ENCODE measurements around the gene KLF1. TPM values are rescaled to one million over a fixed set of nuclear protein-coding genes. Genes with fewer than 3 reads are reported as not detected.

KLF1 gene
- 0.10 TPM in 1 of 5 replicates, not detected in the others for total RNA-seq (2022; extraction: Qiagen RNA extraction)

GRCh38 chr19:12886969-12887747 lies at the start of gene KLF1:
KLF1 (minus strand) TSS chr19:12887201; CDS start chr19:12887140, 61 bp downstream.

GRCh38 chr19:12933287-12934072 lies 46.5 kb upstream of the KLF1 start, which contains the start of gene FARSA:
FARSA (minus strand) TSS chr19:12933711; CDS start chr19:12933696, 15 bp downstream.

GRCh38 chr19:12890787-12891552 lies 4.0 kb upstream of the KLF1 start, which contains the start of gene GCDH:
GCDH (plus strand) TSS chr19:12891160; CDS start chr19:12891305, 145 bp downstream.

DNA sequence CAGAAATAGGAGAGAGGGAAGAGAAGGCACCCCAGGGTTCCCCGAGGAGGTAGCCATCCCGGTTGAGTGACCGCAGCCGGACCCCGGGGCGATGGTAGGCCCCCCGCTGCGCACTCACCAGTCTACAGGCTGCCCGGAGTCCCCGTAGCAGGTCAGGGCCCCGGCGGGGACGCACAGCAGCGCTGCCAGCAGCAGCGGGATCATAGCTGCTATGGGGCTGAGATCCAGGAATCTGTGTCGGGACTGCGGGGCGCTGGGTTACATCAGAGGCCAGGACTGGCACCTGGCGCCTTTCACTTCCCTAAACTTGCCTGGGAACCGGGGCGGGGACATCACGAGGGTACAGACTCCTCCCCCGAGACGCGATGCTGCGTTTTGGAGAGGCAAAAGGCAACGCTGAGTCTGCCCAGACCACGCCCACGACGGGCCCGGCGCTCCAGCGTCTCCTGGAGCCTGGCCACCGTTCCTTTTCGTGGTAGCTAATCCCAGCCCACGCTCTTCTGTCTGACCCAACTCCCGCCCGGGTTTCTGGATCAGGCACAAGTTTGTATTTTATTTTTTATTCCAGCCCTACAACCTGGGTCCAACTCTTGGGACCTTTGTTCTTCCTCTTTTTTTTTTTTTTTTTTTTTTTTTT lies 5.7 kb downstream of the KLF1 start, which contains the start of gene DNASE2:
TSS of gene DNASE2 (minus strand) at position 278 of the 637 bp plus-strand sequence. CDS start at position 204, 74 bp downstream.

DNA sequence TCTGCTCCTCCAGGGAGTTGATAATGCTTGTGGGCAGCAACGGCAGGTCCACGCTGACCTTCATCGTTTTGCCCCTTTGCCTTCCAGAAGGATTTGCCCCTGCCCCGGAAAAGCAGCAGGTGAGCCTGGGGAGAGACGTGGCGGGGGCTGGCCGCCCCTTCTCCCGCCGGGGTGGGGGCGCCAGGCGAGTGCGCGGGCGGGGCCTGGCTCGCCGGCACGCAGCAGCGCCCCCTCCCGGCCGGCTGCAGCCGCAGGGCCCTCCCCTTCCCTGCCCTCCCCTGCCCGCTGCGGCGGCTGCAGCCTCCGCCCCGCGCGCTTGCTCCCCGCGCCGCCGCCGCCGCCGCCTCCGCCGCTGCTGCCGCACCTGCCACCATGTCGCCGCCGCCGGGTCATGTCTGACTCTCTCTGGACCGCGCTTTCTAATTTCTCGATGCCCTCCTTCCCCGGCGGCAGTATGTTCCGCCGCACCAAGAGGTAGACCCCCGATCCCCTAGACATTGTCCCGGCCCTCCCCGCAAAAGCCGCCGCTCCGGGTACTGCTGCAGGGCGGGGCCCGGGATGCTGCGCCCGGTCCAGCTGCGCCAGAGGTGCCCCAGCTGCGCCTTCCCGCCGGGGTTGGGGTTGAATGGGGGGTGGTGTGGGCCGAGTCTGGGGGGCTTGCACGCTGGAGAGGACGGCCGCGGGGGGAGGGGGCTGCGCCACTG lies 48.7 kb downstream of the KLF1 start, which contains the start of gene MAST1:
TSS of gene MAST1 (plus strand) at position 334 of the 704 bp plus-strand sequence. CDS start at position 392, 58 bp downstream.

GRCh38 chr19:12834566-12834943 lies 52.4 kb downstream of the KLF1 start, which contains the start of gene RTBDN:
RTBDN (minus strand) TSS chr19:12834579; CDS start chr19:12829979, 4,600 bp downstream.

Other genes starting within 250 kb of the KLF1 start
- 15.8 to 20.2 TPM (median 19.2 TPM) in 5 replicates for gene MAN2B1, start 220.5 kb downstream of the KLF1 start, total RNA-seq (2022; extraction: Qiagen RNA extraction)
- gene WDR83, start 220.4 kb downstream of the KLF1 start, total RNA-seq (2022; extraction: Qiagen RNA extraction) = 8.6 to 11.4 TPM (median 9.1 TPM) in 5 replicates
- gene DHPS, start 205.3 kb downstream of the KLF1 start, total RNA-seq (2022; extraction: Qiagen RNA extraction) = 34.7 to 50.4 TPM (median 49.3 TPM) in 5 replicates
- not detected in 5 replicates for gene GNG14, start 199.2 kb downstream of the KLF1 start, total RNA-seq (2022; extraction: Qiagen RNA extraction)
- 9.1 to 14.4 TPM (median 12.9 TPM) in 5 replicates for gene FBXW9, start 190.6 kb downstream of the KLF1 start, total RNA-seq (2022; extraction: Qiagen RNA extraction)
- 24.4 to 36.5 TPM (median 34.0 TPM) in 5 replicates for gene TNPO2, start 163.3 kb downstream of the KLF1 start, total RNA-seq (2022; extraction: Qiagen RNA extraction)
- gene TRIR, start 152.5 kb downstream of the KLF1 start, total RNA-seq (2022; extraction: Qiagen RNA extraction) = 151 to 217 TPM (median 202 TPM) in 5 replicates
- gene GET3, start 149.7 kb downstream of the KLF1 start, total RNA-seq (2022; extraction: Qiagen RNA extraction) = 78.1 to 102 TPM (median 96.8 TPM) in 5 replicates
- 1.5 to 2.3 TPM (median 1.8 TPM) in 5 replicates for gene BEST2, start 135.4 kb downstream of the KLF1 start, total RNA-seq (2022; extraction: Qiagen RNA extraction)
- gene HOOK2, start 111.6 kb downstream of the KLF1 start, total RNA-seq (2022; extraction: Qiagen RNA extraction) = 9.6 to 11.8 TPM (median 10.1 TPM) in 5 replicates
- gene JUNB, start 95.7 kb downstream of the KLF1 start, total RNA-seq (2022; extraction: Qiagen RNA extraction) = 115 to 209 TPM (median 173 TPM) in 5 replicates
- gene PRDX2, start 85.4 kb downstream of the KLF1 start, total RNA-seq (2022; extraction: Qiagen RNA extraction) = 0.33 to 0.87 TPM (median 0.68 TPM) in 4 of 5 replicates, not detected in the other
- 7.7 to 15.0 TPM (median 11.7 TPM) in 4 of 5 replicates, not detected in the other for gene THSD8, start 85.1 kb downstream of the KLF1 start, total RNA-seq (2022; extraction: Qiagen RNA extraction)
- gene RNASEH2A, start 80.6 kb downstream of the KLF1 start, total RNA-seq (2022; extraction: Qiagen RNA extraction) = 39.1 to 48.3 TPM (median 46.8 TPM) in 5 replicates
- gene RTBDN, start 52.6 kb downstream of the KLF1 start, total RNA-seq (2022; extraction: Qiagen RNA extraction) = 0.22 to 0.48 TPM (median 0.33 TPM) in 3 of 5 replicates, not detected in the others
- gene MAST1, start 48.7 kb downstream of the KLF1 start, total RNA-seq (2022; extraction: Qiagen RNA extraction) = 1.4 to 2.6 TPM (median 1.9 TPM) in 5 replicates
- 26.6 to 32.2 TPM (median 29.9 TPM) in 5 replicates for gene DNASE2, start 5.8 kb downstream of the KLF1 start, total RNA-seq (2022; extraction: Qiagen RNA extraction)
- gene GCDH, start 4.0 kb upstream of the KLF1 start, total RNA-seq (2022; extraction: Qiagen RNA extraction) = 8.7 to 10.3 TPM (median 9.7 TPM) in 5 replicates
- 0.42 to 0.75 TPM (median 0.58 TPM) in 5 replicates for gene SYCE2, start 32.1 kb upstream of the KLF1 start, total RNA-seq (2022; extraction: Qiagen RNA extraction)
- 59.9 to 78.1 TPM (median 68.9 TPM) in 5 replicates for gene FARSA, start 46.5 kb upstream of the KLF1 start, total RNA-seq (2022; extraction: Qiagen RNA extraction)
- gene CALR, start 51.4 kb upstream of the KLF1 start, total RNA-seq (2022; extraction: Qiagen RNA extraction) = 493 to 527 TPM (median 508 TPM) in 5 replicates
- gene RAD23A, start 58.7 kb upstream of the KLF1 start, total RNA-seq (2022; extraction: Qiagen RNA extraction) = 69.3 to 81.9 TPM (median 80.5 TPM) in 5 replicates
- gene GADD45GIP1, start 70.0 kb upstream of the KLF1 start, total RNA-seq (2022; extraction: Qiagen RNA extraction) = 31.0 to 58.2 TPM (median 54.0 TPM) in 5 replicates
- gene DAND5, start 82.4 kb upstream of the KLF1 start, total RNA-seq (2022; extraction: Qiagen RNA extraction) = 0.09 to 0.12 TPM in 2 of 5 replicates, not detected in the others
- gene NFIX, start 108.3 kb upstream of the KLF1 start, total RNA-seq (2022; extraction: Qiagen RNA extraction) = 2.5 to 4.3 TPM (median 3.8 TPM) in 5 replicates
- gene LYL1, start 215.7 kb upstream of the KLF1 start, total RNA-seq (2022; extraction: Qiagen RNA extraction) = 0.42 to 1.3 TPM (median 0.85 TPM) in 5 replicates
- gene TRMT1, start 229.5 kb upstream of the KLF1 start, total RNA-seq (2022; extraction: Qiagen RNA extraction) = 33.9 to 40.4 TPM (median 38.2 TPM) in 5 replicates
- gene NACC1, start 231.1 kb upstream of the KLF1 start, total RNA-seq (2022; extraction: Qiagen RNA extraction) = 29.8 to 44.8 TPM (median 38.0 TPM) in 5 replicates

All from A549 treated with Mapracorat at 1 μM for 4 hours (cell line).